ENCODE data around the gene GRM8. TPM values are rescaled to one million over a fixed set of nuclear protein-coding genes. Genes with fewer than 3 reads are reported as not detected.

GRM8 gene
- total and polyA plus RNA-seq, 2 experiments from 2014 or later = 0.92 to 1.3 TPM

- Histone ChIP-seq H3K27me3 (no peaks in the 10 kb centered on the region), H3K9me3 (ENCODE audit: low read depth) (no peaks in the 10 kb centered on the region), H3K36me3 (no peaks in the 10 kb centered on the region), H3K4me3 (no peak overlapping the region), H3K27ac (no peak overlapping the region), H3K4me1 (ENCODE audit: low read depth) (no peaks in the 10 kb centered on the region)
- DNase-seq (ENCODE audit: low read depth in 1 of 2, low spot score in 1 of 2) = no peak
- TF ChIP-seq, protein P1, sequence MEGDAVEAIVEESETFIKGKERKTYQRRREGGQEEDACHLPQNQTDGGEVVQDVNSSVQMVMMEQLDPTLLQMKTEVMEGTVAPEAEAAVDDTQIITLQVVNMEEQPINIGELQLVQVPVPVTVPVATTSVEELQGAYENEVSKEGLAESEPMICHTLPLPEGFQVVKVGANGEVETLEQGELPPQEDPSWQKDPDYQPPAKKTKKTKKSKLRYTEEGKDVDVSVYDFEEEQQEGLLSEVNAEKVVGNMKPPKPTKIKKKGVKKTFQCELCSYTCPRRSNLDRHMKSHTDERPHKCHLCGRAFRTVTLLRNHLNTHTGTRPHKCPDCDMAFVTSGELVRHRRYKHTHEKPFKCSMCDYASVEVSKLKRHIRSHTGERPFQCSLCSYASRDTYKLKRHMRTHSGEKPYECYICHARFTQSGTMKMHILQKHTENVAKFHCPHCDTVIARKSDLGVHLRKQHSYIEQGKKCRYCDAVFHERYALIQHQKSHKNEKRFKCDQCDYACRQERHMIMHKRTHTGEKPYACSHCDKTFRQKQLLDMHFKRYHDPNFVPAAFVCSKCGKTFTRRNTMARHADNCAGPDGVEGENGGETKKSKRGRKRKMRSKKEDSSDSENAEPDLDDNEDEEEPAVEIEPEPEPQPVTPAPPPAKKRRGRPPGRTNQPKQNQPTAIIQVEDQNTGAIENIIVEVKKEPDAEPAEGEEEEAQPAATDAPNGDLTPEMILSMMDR (IDR thresholded peaks at IDR 0.05; ENCODE audit: low read depth, low read length) = no peak
These were observed 102.2 kb downstream of the GRM8 start for GRCh38 chr7:127150543-127150942.

DNA sequence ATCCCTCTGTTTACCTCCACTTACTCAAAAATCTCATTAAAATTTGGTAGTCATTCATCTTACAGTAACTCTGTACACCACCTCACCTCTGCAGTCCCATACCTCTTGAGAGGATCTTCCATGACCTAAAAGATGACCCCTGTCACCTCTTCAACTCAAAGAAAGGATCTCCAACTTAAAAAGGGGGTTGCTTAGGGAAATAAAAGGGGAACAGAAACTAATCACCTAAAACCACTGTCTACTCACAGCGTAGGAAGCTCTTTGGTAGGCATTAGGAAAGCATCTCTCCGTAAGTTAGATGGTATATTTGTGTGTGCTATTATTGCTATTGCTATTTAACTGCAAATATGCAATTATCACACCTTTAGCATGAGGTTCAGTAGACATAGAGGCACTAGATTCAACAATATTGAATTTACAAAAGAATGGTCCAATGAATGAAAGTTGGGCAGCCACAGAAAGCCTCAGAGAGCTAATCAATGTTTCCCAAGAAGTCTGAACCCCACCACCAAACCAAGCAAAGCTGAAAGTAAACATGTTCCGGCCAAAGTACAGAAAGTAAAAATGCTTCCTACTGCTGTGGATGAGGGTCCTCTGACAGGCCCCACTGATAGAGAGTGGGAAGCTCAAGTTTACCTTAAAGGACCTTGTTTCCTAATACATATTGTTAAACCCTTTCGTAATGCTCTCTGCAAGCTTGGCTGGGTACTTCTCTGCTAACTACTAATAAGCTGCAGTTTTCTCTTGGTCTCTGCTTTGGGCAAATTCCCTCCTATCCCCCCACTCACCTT lies 105.8 kb downstream of the GRM8 start:
- Histone ChIP-seq H3K27me3 (no peaks in the 10 kb centered on the region), H3K4me1 (ENCODE audit: low read depth) (no peaks in the 10 kb centered on the region), H3K9me3 (ENCODE audit: low read depth) (no peaks in the 10 kb centered on the region), H3K4me3 (no peak overlapping the region), H3K27ac (no peak overlapping the region), H3K36me3 (no peaks in the 10 kb centered on the region)
- TF ChIP-seq, protein P1 (IDR thresholded peaks at IDR 0.05; ENCODE audit: low read depth, low read length) = no peak
- DNase-seq (ENCODE audit: low read depth in 1 of 2, low spot score in 1 of 2) = no peak

DNA sequence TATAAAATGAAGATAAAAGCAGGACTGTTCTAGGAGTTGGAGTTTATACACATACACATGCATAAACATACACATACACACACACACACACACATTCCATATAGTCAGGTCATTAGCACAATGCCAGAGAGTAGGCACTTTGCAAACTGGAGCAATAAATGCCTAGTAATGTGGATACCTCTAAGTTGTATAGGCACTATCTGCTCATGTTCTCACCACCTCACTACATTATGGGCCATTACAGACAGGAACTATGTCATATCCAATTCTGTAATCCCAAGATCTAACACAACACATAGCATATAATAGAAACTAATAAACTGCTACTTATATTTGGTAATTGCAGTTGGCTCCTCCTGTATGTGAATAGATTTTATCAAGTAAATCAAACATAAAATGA lies 115.6 kb downstream of the GRM8 start:
- H3K9me3 ChIP-seq (ENCODE audit: low read depth) = no peaks in the 10 kb centered on the region
- no peaks in the 10 kb centered on the region for H3K36me3 ChIP-seq
- no peaks in the 10 kb centered on the region for H3K27me3 ChIP-seq
- TF ChIP-seq, protein P1 (IDR thresholded peaks at IDR 0.05; ENCODE audit: low read depth, low read length) = no peak
- no peak overlapping the region for H3K4me3 ChIP-seq
- DNase-seq (ENCODE audit: low read depth in 1 of 2, low spot score in 1 of 2) = no peak
- H3K4me1 ChIP-seq (ENCODE audit: low read depth) = no peaks in the 10 kb centered on the region
- no peak overlapping the region for H3K27ac ChIP-seq

- H3K27ac ChIP-seq = no peak overlapping the region
- no peaks in the 10 kb centered on the region for H3K9me3 ChIP-seq (ENCODE audit: low read depth)
- no peak for DNase-seq (ENCODE audit: low read depth in 1 of 2, low spot score in 1 of 2)
- no peak overlapping the region for H3K4me3 ChIP-seq
- no peaks in the 10 kb centered on the region for H3K36me3 ChIP-seq
- no peaks in the 10 kb centered on the region for H3K4me1 ChIP-seq (ENCODE audit: low read depth)
- TF ChIP-seq, protein P1 (IDR thresholded peaks at IDR 0.05; ENCODE audit: low read depth, low read length) = no peak
- no peaks in the 10 kb centered on the region for H3K27me3 ChIP-seq
These were observed 116.8 kb downstream of the GRM8 start for GRCh38 chr7:127135871-127136485.

DNA sequence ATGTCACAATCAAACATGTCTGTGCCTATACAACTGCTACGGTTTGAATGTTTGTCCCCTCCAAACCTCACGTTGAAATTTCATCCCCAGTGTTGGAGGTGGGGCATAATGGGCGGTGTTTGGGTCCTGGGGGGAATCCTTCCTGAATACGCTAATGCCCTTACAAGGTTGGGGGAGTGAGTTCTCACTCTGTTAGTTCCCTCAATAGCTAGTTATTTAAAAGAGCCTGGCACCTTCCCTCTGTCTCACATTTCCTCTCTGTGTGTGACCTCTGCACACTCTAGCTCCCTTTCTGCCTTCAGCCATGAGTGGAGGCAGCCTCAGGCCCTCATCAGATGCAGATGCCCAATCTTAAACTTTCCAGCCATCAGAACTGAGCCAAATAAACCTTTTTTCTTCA lies 129.5 kb downstream of the GRM8 start:
- TF ChIP-seq, protein P1 (IDR thresholded peaks at IDR 0.05; ENCODE audit: low read depth, low read length) = no peak
- no peaks in the 10 kb centered on the region for H3K4me1 ChIP-seq (ENCODE audit: low read depth)
- no peaks in the 10 kb centered on the region for H3K9me3 ChIP-seq (ENCODE audit: low read depth)
- H3K27me3 ChIP-seq = no peaks in the 10 kb centered on the region
- no peak overlapping the region for H3K4me3 ChIP-seq
- H3K36me3 ChIP-seq = no peaks in the 10 kb centered on the region
- no peak overlapping the region for H3K27ac ChIP-seq
- DNase-seq (ENCODE audit: low read depth in 1 of 2, low spot score in 1 of 2) = no peak
